HEK293 (cell line): ENCODE data around the gene KRT8.

Source experiments
- MZF1 ChIP-seq: fragments of 450-650 bp; formaldehyde crosslinking; IDR thresholded peaks from 2 replicates; pipeline ENCODE4 v1.5.1; 2017; ENCODE audit warnings: missing biosample characterization, missing genetic modification characterization, borderline replicate concordance
- REPIN1 ChIP-seq: fragments of 450-650 bp; formaldehyde crosslinking; IDR thresholded peaks from 2 replicates; pipeline ENCODE4 v1.5.1; 2017; ENCODE audit warnings: missing biosample characterization, missing genetic modification characterization, low read depth
- ZNF10 ChIP-seq: fragments of 450-650 bp; formaldehyde crosslinking; IDR thresholded peaks from 2 replicates; pipeline ENCODE4 v1.5.1; 2017; ENCODE audit warnings: missing biosample characterization, missing genetic modification characterization
- ZNF155 ChIP-seq: fragments of 450-650 bp; formaldehyde crosslinking; IDR thresholded peaks from 2 replicates; pipeline ENCODE4 v1.5.1; 2016; ENCODE audit warnings: missing biosample characterization, missing genetic modification characterization
- ZNF530 ChIP-seq: fragments of 450-650 bp; formaldehyde crosslinking; IDR thresholded peaks from 2 replicates; pipeline ENCODE4 v1.5.1; 2016; ENCODE audit warnings: low read depth, missing biosample characterization, missing genetic modification characterization
- TF ChIP-seq, protein P1 (sequence below): fragments of 450-650 bp; formaldehyde crosslinking; IDR thresholded peaks from 2 replicates; pipeline ENCODE4 v1.5.1; 2017; ENCODE audit warnings: missing biosample characterization, missing genetic modification characterization
- TF ChIP-seq, protein P2 (sequence below): fragments of 450-650 bp; formaldehyde crosslinking; IDR thresholded peaks from 2 replicates; pipeline ENCODE4 v1.5.1; 2016; ENCODE audit warnings: missing biosample characterization, missing genetic modification characterization

GRCh38 chr12:52909796-52910195 is 4.9 kb upstream of the KRT8 start:
- no peak for TF ChIP-seq REPIN1 (tag by site-specific recombination)
- TF ChIP-seq, protein P1, sequence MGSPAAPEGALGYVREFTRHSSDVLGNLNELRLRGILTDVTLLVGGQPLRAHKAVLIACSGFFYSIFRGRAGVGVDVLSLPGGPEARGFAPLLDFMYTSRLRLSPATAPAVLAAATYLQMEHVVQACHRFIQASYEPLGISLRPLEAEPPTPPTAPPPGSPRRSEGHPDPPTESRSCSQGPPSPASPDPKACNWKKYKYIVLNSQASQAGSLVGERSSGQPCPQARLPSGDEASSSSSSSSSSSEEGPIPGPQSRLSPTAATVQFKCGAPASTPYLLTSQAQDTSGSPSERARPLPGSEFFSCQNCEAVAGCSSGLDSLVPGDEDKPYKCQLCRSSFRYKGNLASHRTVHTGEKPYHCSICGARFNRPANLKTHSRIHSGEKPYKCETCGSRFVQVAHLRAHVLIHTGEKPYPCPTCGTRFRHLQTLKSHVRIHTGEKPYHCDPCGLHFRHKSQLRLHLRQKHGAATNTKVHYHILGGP (tag by site-specific recombination), result no peak
- TF ChIP-seq MZF1 (tag by site-specific recombination), result no peak
- no peak for TF ChIP-seq ZNF530 (tag by site-specific recombination)
- no peak for TF ChIP-seq ZNF10 (tag by site-specific recombination)
- no peak for TF ChIP-seq ZNF155 (tag by site-specific recombination)
- TF ChIP-seq, protein P2, sequence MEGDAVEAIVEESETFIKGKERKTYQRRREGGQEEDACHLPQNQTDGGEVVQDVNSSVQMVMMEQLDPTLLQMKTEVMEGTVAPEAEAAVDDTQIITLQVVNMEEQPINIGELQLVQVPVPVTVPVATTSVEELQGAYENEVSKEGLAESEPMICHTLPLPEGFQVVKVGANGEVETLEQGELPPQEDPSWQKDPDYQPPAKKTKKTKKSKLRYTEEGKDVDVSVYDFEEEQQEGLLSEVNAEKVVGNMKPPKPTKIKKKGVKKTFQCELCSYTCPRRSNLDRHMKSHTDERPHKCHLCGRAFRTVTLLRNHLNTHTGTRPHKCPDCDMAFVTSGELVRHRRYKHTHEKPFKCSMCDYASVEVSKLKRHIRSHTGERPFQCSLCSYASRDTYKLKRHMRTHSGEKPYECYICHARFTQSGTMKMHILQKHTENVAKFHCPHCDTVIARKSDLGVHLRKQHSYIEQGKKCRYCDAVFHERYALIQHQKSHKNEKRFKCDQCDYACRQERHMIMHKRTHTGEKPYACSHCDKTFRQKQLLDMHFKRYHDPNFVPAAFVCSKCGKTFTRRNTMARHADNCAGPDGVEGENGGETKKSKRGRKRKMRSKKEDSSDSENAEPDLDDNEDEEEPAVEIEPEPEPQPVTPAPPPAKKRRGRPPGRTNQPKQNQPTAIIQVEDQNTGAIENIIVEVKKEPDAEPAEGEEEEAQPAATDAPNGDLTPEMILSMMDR (tag by site-specific recombination), result no peak
